ENCODE data around the gene FAIM2. TPM values are rescaled to one million over a fixed set of nuclear protein-coding genes. Genes with fewer than 3 reads are reported as not detected.
"Not testable (repeated sequence)": the region's sequence is repeated elsewhere in the genome, so short reads cannot be mapped to it uniquely, and the experiment has no call there.

FAIM2 gene
- total RNA-seq, 1 donor from 2014 or later, result 0.35 TPM

- no peak for DNase-seq (ENCODE audit: low spot score)
Observed at GRCh38 chr12:49882248-49882850, 21.4 kb downstream of the FAIM2 start.

DNA sequence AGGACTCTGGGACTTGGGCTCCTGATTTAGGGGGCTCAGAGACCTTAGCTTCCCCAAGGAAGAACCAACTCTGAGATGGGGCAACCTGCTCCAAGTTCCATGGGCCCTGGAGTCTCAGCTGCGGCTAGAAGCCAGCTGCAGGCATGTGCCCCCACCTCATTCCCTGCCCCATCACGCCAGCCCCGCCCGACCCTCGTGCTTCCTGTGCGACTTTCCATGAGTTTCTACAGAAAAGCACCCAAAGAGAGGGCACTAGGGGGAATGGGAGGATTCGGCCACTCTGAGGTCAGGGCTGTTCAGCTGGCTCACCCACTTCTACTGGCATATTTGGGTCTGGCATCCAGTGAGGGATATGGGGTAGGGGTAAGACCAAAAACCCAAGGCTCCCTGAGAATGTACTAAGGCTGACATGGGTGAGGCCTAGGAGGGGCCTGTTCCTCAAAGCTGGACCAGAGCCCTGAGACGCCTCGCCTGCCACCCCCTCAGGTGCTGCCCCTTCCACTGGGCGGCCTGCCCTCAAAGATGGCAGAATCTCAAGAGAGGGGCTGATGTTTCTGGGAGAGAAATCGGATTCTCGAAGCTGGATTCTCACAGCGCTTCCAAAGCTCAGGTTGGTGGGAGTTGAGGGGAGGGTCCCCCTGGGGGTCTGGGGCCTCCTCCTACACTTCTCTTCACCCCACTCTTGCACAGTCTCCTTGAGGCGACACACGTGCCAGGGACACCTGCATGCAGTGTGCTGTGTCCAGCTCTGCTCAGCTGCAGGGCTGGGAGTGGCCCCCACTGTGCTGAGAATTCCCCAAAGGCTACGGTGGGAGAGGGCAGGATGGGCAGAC is 22.1 kb downstream of the FAIM2 start:
- DNase-seq (ENCODE audit: low spot score), result no peak

DNA sequence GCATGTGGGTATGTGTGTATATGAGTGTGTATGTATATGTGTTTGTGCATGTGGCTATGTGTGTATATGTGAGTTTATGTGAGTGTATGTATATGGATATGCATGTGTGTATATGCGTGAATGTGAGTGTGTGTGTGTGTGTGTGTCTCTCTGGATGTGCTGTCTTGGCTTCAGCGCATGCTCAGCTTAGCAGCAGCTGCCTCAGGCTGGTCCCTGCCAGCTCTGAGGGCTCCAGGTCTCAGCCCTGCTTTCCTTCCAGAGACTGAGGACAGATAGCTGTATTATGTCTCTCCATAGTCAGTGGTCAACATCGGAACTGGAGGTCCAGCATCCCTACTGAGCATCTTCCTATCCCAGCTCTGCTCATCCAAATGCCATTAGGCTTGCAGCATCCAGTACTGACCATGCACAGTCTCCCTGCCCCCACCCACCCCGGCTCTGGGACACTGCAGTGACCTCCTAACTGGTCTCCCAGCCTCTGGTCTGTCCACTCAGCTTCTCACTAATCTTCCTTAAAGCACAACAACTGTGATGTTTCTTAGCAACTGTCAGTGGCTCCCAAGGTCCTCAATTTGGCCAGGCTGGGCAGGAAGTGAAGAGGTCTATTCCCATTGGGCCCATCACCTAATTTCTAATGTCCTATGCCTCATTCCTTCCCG is 22.8 kb downstream of the FAIM2 start:
- no peak for DNase-seq (ENCODE audit: low spot score)

DNA sequence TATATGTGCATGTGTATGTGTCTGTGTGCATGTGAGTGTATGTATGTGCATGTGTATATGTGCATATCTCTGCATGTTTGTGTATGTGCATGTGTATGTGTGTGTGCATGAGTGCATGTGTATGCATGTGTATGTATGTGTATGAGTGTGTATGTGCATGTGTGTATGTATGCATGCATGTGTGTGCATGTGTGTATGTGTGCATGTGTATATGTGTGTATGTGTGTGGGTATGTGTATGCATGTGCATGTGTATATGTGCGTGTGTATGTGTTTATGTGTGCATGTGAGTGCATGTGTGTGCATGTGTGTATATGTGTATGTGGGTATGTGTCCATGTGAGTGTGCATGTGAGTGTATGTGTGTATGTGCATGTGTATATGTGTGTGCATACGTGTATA is 24.6 kb downstream of the FAIM2 start:
- not testable (repeated sequence) for DNase-seq (ENCODE audit: low spot score)

- DNase-seq (ENCODE audit: low spot score), result no peak
Observed at GRCh38 chr12:49878021-49878420, 25.7 kb downstream of the FAIM2 start.

DNA sequence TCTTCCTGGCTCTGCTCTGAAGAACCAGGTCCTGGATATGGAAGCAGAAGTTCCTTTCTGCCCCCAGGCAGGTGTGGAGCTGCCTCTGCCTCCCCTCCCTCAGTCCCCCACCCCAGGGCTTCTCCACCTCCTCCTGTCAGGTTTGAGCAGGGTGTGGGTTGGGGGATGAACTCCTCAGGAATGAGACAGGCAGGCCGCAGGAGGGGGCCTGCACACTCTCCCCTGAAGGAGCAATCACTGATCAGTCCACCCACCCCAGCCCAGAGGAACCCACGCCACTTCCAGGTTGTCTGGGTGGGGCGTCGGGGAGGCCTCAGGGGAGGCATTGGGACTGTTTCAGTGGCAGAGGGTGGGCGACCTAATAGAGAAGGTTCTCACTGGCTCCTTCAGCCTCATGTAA is 26.6 kb downstream of the FAIM2 start:
- DNase-seq (ENCODE audit: low spot score), result peak; percentile 60

DNA sequence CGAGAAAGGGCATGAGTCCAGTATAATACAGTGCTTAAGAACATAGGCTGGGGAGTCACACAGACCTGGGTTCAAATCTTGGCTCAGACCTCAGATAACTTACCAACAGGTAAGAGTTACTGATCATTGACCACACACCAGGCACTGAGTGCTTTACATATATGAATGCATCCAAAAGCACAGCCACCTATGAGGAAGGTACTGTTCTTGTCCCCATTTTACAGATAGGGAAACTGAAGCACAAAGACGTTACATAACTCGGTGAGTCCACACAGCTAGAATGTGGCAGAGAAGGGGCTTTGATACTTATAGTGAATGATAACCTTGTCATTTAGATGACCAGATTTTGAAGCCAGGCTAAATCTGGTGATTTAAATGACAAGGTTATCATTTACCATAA is 27.6 kb downstream of the FAIM2 start:
- no peak for DNase-seq (ENCODE audit: low spot score)

DNA sequence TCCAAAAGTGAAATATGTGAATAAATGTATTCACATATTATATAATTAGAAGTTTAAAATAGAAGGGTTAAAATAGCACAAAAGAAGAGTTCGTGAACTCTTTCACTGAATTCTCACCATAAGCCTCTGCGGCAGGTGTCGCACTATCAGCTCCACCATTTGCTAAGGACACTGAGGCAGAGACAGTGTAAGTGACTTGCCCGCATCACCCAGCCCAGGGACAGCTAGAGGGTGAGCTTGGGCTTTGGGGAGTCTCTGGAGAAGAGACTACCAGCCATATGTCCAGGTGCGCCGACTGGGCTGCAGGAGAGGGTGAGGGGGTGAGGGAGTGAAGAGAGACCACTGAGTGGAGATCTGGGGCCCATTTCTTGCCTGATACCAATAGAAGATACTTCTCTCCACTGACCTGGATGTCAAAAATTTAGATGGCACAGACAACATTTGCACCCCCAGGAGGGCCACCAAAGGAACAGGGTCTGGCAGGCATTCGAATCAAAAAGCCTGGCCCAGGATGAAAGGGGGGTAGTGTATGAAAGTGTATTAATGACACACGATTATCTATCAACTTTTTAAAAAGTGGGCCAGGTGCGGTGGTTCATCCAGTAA is 28.5 kb downstream of the FAIM2 start:
- peak; percentile 33 for DNase-seq (ENCODE audit: low spot score)

- peak; percentile 76 for DNase-seq (ENCODE audit: low spot score)
Observed at GRCh38 chr12:49874142-49874897, 29.4 kb downstream of the FAIM2 start.

DNA sequence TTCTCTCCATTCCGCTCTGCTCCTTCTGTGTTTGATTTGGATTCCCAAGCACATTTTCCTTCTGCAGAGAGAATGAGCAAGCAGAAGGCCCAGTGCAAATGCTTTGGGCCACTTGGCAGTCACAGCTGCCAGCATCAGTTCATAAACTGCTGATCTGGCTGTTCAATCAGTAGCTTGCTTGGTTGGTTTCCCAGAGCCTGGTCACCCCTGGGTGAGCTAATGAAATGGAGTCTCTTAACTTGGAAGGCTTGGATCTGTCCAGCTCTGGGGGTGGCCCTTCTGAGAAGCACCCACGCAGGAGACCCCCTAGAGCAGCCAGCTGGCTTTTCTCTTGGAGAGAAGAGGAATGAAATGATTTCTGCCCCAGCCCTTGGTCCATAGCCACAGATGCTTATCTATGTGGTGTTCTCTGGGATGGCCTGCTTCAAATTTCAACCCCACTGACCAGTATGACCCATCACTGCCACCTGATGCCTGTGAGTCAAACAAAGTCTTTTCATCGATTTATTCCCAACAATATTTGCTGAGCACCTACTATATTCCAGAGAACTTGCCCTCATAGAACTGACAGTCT is 30.3 kb downstream of the FAIM2 start:
- DNase-seq (ENCODE audit: low spot score), result peak; percentile 62

DNA sequence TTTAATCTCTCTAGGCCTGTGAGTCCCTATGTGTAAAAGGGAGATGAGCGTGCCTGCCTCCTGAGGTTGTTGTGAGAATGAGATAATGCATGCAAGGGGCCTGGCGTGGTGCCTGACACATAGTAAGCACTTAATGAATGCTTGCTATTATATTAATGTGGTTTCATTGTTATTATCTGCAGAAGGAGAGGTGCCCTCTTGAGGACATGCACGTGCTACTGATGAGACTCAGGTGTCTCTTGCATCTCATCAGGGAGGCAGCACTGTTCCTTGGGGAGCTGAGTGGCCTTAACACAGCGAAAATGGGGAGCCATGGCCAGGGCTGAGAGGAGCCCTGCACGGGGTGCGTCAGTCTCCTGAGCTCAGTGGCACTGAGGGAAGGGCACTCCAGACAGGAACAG is 30.9 kb downstream of the FAIM2 start:
- DNase-seq (ENCODE audit: low spot score), result peak; percentile 71

DNA sequence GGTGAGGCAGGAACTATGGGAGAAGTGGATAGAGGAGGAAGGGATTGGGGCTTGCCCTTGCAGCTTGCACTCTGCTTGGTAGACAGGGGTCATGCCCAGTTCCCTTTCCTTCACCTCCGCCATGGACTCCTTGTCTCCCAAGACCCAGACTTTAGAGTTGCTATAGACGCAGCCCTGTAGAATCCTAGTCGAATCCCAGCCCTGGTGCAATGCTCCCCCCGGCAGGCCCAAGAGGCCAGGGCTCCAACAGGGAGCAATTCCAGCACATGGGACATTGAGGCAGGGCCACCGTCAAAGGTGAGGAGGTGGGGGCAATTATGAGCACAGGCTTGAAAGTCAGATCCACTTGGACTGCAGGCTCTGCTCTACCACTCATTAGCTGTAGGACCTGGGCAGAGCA is 31.3 kb downstream of the FAIM2 start:
- peak; percentile 82 for DNase-seq (ENCODE audit: low spot score)

- DNase-seq (ENCODE audit: low spot score), result not testable (repeated sequence)
Observed at GRCh38 chr12:49871811-49872251, 31.9 kb downstream of the FAIM2 start.

GRCh38 chr12:49871263-49871561 is 32.5 kb downstream of the FAIM2 start:
- DNase-seq (ENCODE audit: low spot score), result no peak

- no peak for DNase-seq (ENCODE audit: low spot score)
Observed at GRCh38 chr12:49870501-49871262, 33.0 kb downstream of the FAIM2 start.

DNA sequence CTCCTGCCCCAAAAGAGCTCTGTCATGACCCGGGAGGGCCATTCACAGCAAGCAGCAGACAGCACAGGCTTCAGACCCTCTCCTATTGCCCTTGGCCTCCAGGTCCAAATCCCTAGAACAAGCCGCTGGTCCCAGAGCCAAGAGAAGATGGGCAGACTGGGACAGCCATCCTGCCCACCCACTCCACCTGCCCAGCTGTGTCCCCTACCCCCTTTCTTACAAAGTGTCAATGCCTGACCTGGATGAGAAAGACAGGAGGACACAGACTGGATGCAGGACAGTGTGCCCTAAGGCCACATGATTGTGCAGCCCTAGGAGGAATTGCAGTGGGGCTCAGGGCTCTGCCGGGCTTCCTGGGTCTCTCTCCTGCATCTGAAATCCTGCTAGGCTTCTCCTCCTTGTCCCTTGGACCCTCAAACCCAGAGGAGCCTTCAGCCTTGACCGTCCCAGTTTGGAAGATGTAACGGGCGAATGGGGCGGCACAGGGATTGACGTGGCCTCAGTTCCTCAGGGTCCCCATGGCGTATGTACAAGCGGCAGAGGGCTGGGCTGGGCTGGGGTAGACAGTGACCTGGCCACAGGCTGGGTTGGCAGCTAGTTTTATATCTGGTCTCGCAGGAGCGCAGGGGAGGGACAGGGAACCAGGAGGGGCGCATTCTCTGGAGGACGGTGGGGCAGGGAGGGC is 33.7 kb downstream of the FAIM2 start:
- no peak for DNase-seq (ENCODE audit: low spot score)

DNA sequence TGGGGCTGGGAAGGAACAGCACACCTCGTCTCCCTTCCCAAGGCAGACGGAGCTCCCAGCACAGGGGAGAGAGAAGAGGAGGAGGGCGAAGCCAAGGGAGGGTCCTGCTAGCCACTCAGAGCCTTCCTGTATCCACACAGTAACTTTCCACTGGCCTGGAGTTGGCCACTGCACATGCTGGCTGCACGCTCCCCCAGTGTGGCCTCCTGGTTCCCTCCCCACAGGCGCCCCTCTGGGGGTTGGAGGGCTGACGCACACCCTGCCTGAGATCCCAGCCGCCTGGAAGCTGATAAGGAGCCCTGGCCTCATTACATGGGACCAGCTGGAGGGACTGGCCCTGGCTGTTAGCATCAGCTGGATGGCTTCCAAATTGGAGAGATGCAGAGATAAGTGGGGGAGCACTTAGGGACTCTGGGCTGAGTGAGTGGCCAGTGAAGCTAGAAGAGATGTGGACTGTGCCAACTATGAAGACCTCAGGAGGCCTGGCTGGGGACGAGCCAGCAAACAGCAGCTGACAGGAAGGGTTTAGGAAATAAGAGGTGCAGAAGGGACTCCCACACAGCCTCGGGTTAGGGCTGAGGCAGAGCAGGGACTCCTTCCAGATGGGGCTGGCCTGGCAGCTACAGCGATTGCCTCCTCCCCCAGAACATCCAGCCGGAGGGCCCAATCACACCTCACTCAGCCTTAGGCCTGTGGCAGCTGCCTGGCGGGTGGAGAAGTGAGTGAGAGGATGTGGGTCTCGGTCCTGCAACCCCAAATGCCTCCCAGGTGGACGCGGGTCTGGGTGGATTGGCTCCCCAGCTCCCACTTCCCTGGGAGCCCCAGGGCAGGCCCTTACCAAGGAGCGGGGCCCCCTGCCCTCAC is 34.5 kb downstream of the FAIM2 start:
- DNase-seq (ENCODE audit: low spot score), result peak; percentile 92

- DNase-seq (ENCODE audit: low spot score), result no peak
Observed at GRCh38 chr12:49868449-49868848, 35.3 kb downstream of the FAIM2 start.
